CD8-positive, alpha-beta memory T cell (primary cell): Measurements from ENCODE around the gene ARHGDIA. TPM values are rescaled to one million over a fixed set of nuclear protein-coding genes. Genes with fewer than 3 reads are reported as not detected.

Experiments used
- CTCF ChIA-PET: fragments of 350-600 bp; sonication (Branson Sonifier 250); formaldehyde crosslinking; loops from one replicate; lab custom pipeline; 2021; ENCODE audit warnings: antibody characterized with exemption; lab: Charles Lee
- POLR2A ChIA-PET: fragments of 350-600 bp; sonication (Branson Sonifier 250); formaldehyde crosslinking; loops from one replicate; lab custom pipeline; 2021; ENCODE audit warnings: antibody characterized with exemption; lab: Charles Lee
- DNase-seq, 5 donors: peaks; one replicate each; pipeline versions ENCODE4 v3.0.0 to v3.0.0-alpha.2; 2020 to 2022; ENCODE audit warnings: mixed read lengths in 1 of 5
- H3K27ac ChIP-seq: one replicate; pipeline ENCODE4 v1.7.0; 2013; ENCODE audit warnings: low read depth, mild to moderate bottlenecking, low read length, moderate library complexity
- H3K27me3 ChIP-seq: 2 replicates; pipeline ENCODE4 v1.7.0; 2013; ENCODE audit warnings: low read length, mild to moderate bottlenecking; ENCODE audit not compliant: insufficient read depth, poor library complexity, severe bottlenecking
- H3K36me3 ChIP-seq: 2 replicates; pipeline ENCODE4 v1.7.0; 2013; ENCODE audit warnings: mild to moderate bottlenecking, low read length, moderate library complexity; ENCODE audit not compliant: insufficient read depth
- H3K4me1 ChIP-seq: 2 replicates; pipeline ENCODE4 v1.7.0; 2013; ENCODE audit warnings: mild to moderate bottlenecking, low read length, moderate library complexity; ENCODE audit not compliant: insufficient read depth
- H3K4me3 ChIP-seq: 2 replicates; pipeline ENCODE4 v1.7.0; 2013; ENCODE audit warnings: mild to moderate bottlenecking, low read length
- H3K9me3 ChIP-seq: 2 replicates; pipeline ENCODE4 v1.7.0; 2013; ENCODE audit warnings: mild to moderate bottlenecking, low read length
- H3K27ac Mint-ChIP-seq, 8 donors: one replicate each; pipeline ENCODE4 v1.8.0; 2020 to 2021; ENCODE audit warnings: mixed read lengths in 8 of 8, mild to moderate bottlenecking in 6 of 8, inconsistent platforms in 3 of 8, moderate library complexity in 3 of 8
- H3K27me3 Mint-ChIP-seq, 2 donors: one replicate each; pipeline ENCODE4 v1.8.0; 2020 to 2021; ENCODE audit warnings: mixed read lengths in 2 of 2, mild to moderate bottlenecking in 1 of 2, moderate library complexity in 1 of 2
- H3K36me3 Mint-ChIP-seq, 3 donors: one replicate each; pipeline ENCODE4 v1.8.0; 2020 to 2021; ENCODE audit warnings: mixed read lengths in 3 of 3, inconsistent platforms in 1 of 3, mild to moderate bottlenecking in 1 of 3
- H3K4me1 Mint-ChIP-seq, 3 donors: one replicate each; pipeline ENCODE4 v1.8.0; 2020 to 2021; ENCODE audit warnings: mixed read lengths in 3 of 3, inconsistent platforms in 1 of 3, mild to moderate bottlenecking in 1 of 3
- H3K4me3 Mint-ChIP-seq, 7 donors: one replicate each; pipeline ENCODE4 v1.8.0; 2020 to 2021; ENCODE audit warnings: mixed read lengths in 7 of 7, mild to moderate bottlenecking in 6 of 7, moderate library complexity in 4 of 7, inconsistent platforms in 2 of 7
- H3K9me3 Mint-ChIP-seq, 5 donors: one replicate each; pipeline ENCODE4 v1.8.0; 2020 to 2022; ENCODE audit warnings: mixed read lengths in 5 of 5, mild to moderate bottlenecking in 3 of 5, moderate library complexity in 2 of 5, inconsistent platforms in 1 of 5
- polyA plus RNA-seq: library from polyadenylated mRNA; unstranded; fragments of 300-500 nt; fragmentation: Illumina TruSeq; gene quantifications from one replicate; pipeline ENCODE4 v1.2.3, GENCODE V29; 2021
- total RNA-seq, 2 experiments: library from RNA; stranded (reverse); gene quantifications; one replicate each; pipeline ENCODE4 v1.2.3, GENCODE V29; 2021

The ARHGDIA gene
- total and polyA plus RNA-seq, 3 experiments from 2014 or later = 237 to 677 (median 662) TPM

- H3K9me3 ChIP-seq = no peaks in the 10 kb centered on the region
- peaks cover 0 to 34% (median 2%) of the 10 kb centered on the region in 3 donors for H3K36me3 Mint-ChIP-seq
- no peak for DNase-seq
- H3K4me1 Mint-ChIP-seq = peaks cover 23 to 59% (median 26%) of the 10 kb centered on the region in 3 donors
- no peaks in the 10 kb centered on the region for H3K27me3 ChIP-seq
- peak overlapping the region in 3 of 8 donors; percentile 17 to 99 (median 61) for H3K27ac Mint-ChIP-seq
- peaks cover 50% of the 10 kb centered on the region for H3K4me1 ChIP-seq
- H3K9me3 Mint-ChIP-seq = no peaks in the 10 kb centered on the region
- ChIA-PET CTCF (interaction anchor here (0.7 to 1.8 kb wide), 7 partner anchors 9 to 51 kb away, joined by 3 to 5 read pairs (median 3); partner anchors contain the start of gene PPP1R27), POLR2A (no interaction called here)
- H3K4me3 ChIP-seq = no peak overlapping the region
- H3K36me3 ChIP-seq = peaks cover 22% of the 10 kb centered on the region
- peak overlapping the region in 2 of 7 donors; percentile 88 to 92 for H3K4me3 Mint-ChIP-seq
- H3K27ac ChIP-seq = no peak overlapping the region
- peaks cover 0 to 3% of the 10 kb centered on the region in 2 donors for H3K27me3 Mint-ChIP-seq
Measured at GRCh38 chr17:81868674-81869220, 2.4 kb downstream of the ARHGDIA start.

GRCh38 chr17:81867991-81868673, 3.0 kb downstream of the ARHGDIA start:
- DNase-seq = no peak
- H3K27ac ChIP-seq = no peak overlapping the region
- Mint-ChIP-seq H3K4me3 (peak overlapping the region in 2 of 7 donors; percentile 15 to 89), H3K36me3 (peaks cover 0 to 38% (median 2%) of the 10 kb centered on the region in 3 donors), H3K9me3 (no peaks in the 10 kb centered on the region), H3K27ac (peak overlapping the region in 6 of 8 donors; percentile 40 to 98 (median 64)), H3K4me1 (peaks cover 30 to 65% (median 31%) of the 10 kb centered on the region in 3 donors), H3K27me3 (peaks cover 0 to 3% of the 10 kb centered on the region in 2 donors)
- peaks cover 48% of the 10 kb centered on the region for H3K4me1 ChIP-seq
- no peaks in the 10 kb centered on the region for H3K9me3 ChIP-seq
- H3K27me3 ChIP-seq = no peaks in the 10 kb centered on the region
- no peak overlapping the region for H3K4me3 ChIP-seq
- peaks cover 27% of the 10 kb centered on the region for H3K36me3 ChIP-seq
- CTCF ChIA-PET = interaction anchor here (1.8 kb wide), 1 partner anchor 12 kb away, joined by 5 read pairs; no protein-coding TSS in a partner anchor
- POLR2A ChIA-PET = no interaction called here

GRCh38 chr17:81867170-81867990, 3.8 kb downstream of the ARHGDIA start:
- CTCF ChIA-PET = no interaction called here
- Mint-ChIP-seq H3K27ac (peak overlapping the region in 7 of 8 donors; percentile 42 to 98 (median 66)), H3K9me3 (no peaks in the 10 kb centered on the region), H3K36me3 (peaks cover 0 to 41% (median 2%) of the 10 kb centered on the region in 3 donors), H3K27me3 (peaks cover 0 to 3% of the 10 kb centered on the region in 2 donors), H3K4me3 (peak overlapping the region in 5 of 7 donors; percentile 12 to 64 (median 49)), H3K4me1 (peaks cover 31 to 66% (median 36%) of the 10 kb centered on the region in 3 donors)
- Histone ChIP-seq H3K27ac (no peak overlapping the region), H3K4me1 (peaks cover 41% of the 10 kb centered on the region), H3K27me3 (no peaks in the 10 kb centered on the region), H3K9me3 (no peaks in the 10 kb centered on the region), H3K4me3 (no peak overlapping the region), H3K36me3 (peaks cover 27% of the 10 kb centered on the region)
- POLR2A ChIA-PET = interaction anchor here (0.9 kb wide), 1 partner anchor 12 kb away, joined by 3 read pairs; no protein-coding TSS in a partner anchor
- DNase-seq = peak in 2 of 5 donors; percentile 24 to 29

GRCh38 chr17:81866440-81867169, 4.5 kb downstream of the ARHGDIA start:
- H3K4me3 Mint-ChIP-seq = peak overlapping the region in 2 of 7 donors; percentile 51 to 72
- Histone ChIP-seq H3K4me1 (peaks cover 41% of the 10 kb centered on the region), H3K9me3 (no peaks in the 10 kb centered on the region), H3K4me3 (no peak overlapping the region), H3K27ac (no peak overlapping the region), H3K36me3 (peaks cover 27% of the 10 kb centered on the region), H3K27me3 (no peaks in the 10 kb centered on the region)
- peaks cover 0 to 38% (median 2%) of the 10 kb centered on the region in 3 donors for H3K36me3 Mint-ChIP-seq
- H3K27me3 Mint-ChIP-seq = peaks cover 0 to 3% of the 10 kb centered on the region in 2 donors
- ChIA-PET CTCF (interaction anchor here (0.8 to 1.5 kb wide), 2 partner anchors 93 to 98 kb away, joined by 3 read pairs; no protein-coding TSS in a partner anchor), POLR2A (interaction anchor here (0.6 to 0.9 kb wide), 2 partner anchors 12 to 229 kb away, joined by 3 to 6 read pairs; no protein-coding TSS in a partner anchor)
- DNase-seq = no peak
- H3K9me3 Mint-ChIP-seq = no peaks in the 10 kb centered on the region
- H3K27ac Mint-ChIP-seq = peak overlapping the region in 6 of 8 donors; percentile 45 to 98 (median 78)
- H3K4me1 Mint-ChIP-seq = peaks cover 31 to 65% (median 32%) of the 10 kb centered on the region in 3 donors

GRCh38 chr17:81865733-81866439, 5.3 kb downstream of the ARHGDIA start:
- peak overlapping the region in 2 of 8 donors; percentile 50 to 98 for H3K27ac Mint-ChIP-seq
- peaks cover 27% of the 10 kb centered on the region for H3K36me3 ChIP-seq
- no peaks in the 10 kb centered on the region for H3K9me3 ChIP-seq
- peaks cover 0 to 6% of the 10 kb centered on the region in 2 donors for H3K27me3 Mint-ChIP-seq
- no peak for DNase-seq
- H3K36me3 Mint-ChIP-seq = peaks cover 0 to 38% (median 2%) of the 10 kb centered on the region in 3 donors
- ChIA-PET POLR2A (interaction anchor here (0.6 to 1.0 kb wide), 2 partner anchors 33 to 228 kb away, joined by 3 to 6 read pairs; partner anchors contain the start of gene MCRIP1), CTCF (interaction anchor here (0.8 to 1.5 kb wide), 2 partner anchors 93 to 99 kb away, joined by 3 read pairs; no protein-coding TSS in a partner anchor)
- peaks cover 44% of the 10 kb centered on the region for H3K4me1 ChIP-seq
- no peaks in the 10 kb centered on the region for H3K27me3 ChIP-seq
- H3K4me1 Mint-ChIP-seq = peaks cover 34 to 70% (median 34%) of the 10 kb centered on the region in 3 donors
- H3K4me3 Mint-ChIP-seq = peak overlapping the region in 1 of 7 donors; percentile 72
- H3K9me3 Mint-ChIP-seq = no peaks in the 10 kb centered on the region
- no peak overlapping the region for H3K27ac ChIP-seq
- H3K4me3 ChIP-seq = no peak overlapping the region

GRCh38 chr17:81865358-81865732, 5.8 kb downstream of the ARHGDIA start:
- peaks cover 33 to 75% (median 36%) of the 10 kb centered on the region in 3 donors for H3K4me1 Mint-ChIP-seq
- ChIA-PET POLR2A (interaction anchor here (1.0 kb wide), 1 partner anchor 32 kb away, joined by 3 read pairs; the partner anchor contains the start of gene MCRIP1), CTCF (interaction anchor here (1.5 kb wide), 1 partner anchor 94 kb away, joined by 3 read pairs; no protein-coding TSS in a partner anchor)
- H3K9me3 ChIP-seq = no peaks in the 10 kb centered on the region
- H3K27ac Mint-ChIP-seq = peak overlapping the region in 2 of 8 donors; percentile 50 to 98
- no peak overlapping the region for H3K4me3 ChIP-seq
- H3K27ac ChIP-seq = peak overlapping the region; percentile 31
- no peaks in the 10 kb centered on the region for H3K9me3 Mint-ChIP-seq
- H3K4me3 Mint-ChIP-seq = peak overlapping the region in 1 of 7 donors; percentile 72
- H3K36me3 ChIP-seq = peaks cover 27% of the 10 kb centered on the region
- H3K4me1 ChIP-seq = peaks cover 44% of the 10 kb centered on the region
- no peak for DNase-seq
- H3K27me3 ChIP-seq = no peaks in the 10 kb centered on the region
- peaks cover 0 to 10% of the 10 kb centered on the region in 2 donors for H3K27me3 Mint-ChIP-seq
- H3K36me3 Mint-ChIP-seq = peaks cover 0 to 41% (median 2%) of the 10 kb centered on the region in 3 donors
